HepG2 (cell line): ENCODE data around the gene CDKN3. TPM values are rescaled to one million over a fixed set of nuclear protein-coding genes. Genes with fewer than 3 reads are reported as not detected.
A peak's percentile ranks its signal among the peaks of the same experiment; 100 is the strongest.

Experiments used
- ARNTL ChIP-seq: sonication (generic); formaldehyde crosslinking; IDR thresholded peaks from 2 replicates; pipeline ENCODE4 v1.4.0; 2020; ENCODE audit warnings: mild to moderate bottlenecking, missing genetic modification reagents
- DBP ChIP-seq: sonication (generic); formaldehyde crosslinking; IDR thresholded peaks from 2 replicates; pipeline ENCODE4 v1.4.0; 2020; ENCODE audit warnings: missing genetic modification reagents; ENCODE audit errors: not compliant biosample characterization
- KLF16 ChIP-seq, 2 experiments: sonication (generic) in 1 of 2; formaldehyde crosslinking in 1 of 2; IDR thresholded peaks; 2 replicates each; pipeline versions ENCODE4 v1.6.1 to v1.8.0; 2016 to 2023; ENCODE audit warnings: missing genetic modification reagents in 2 of 2, missing compliant biosample characterization in 1 of 2
- KLF9 ChIP-seq: IDR thresholded peaks from 2 replicates; pipeline ENCODE4 v1.6.1; 2016; ENCODE audit warnings: low read depth
- KMT2A ChIP-seq: sonication (generic); formaldehyde crosslinking; IDR thresholded peaks from 2 replicates; pipeline ENCODE4 v1.4.0; 2020; ENCODE audit warnings: missing genetic modification reagents
- MAF1 ChIP-seq: sonication (generic); formaldehyde crosslinking; IDR thresholded peaks from 2 replicates; pipeline ENCODE4 v1.5.0; 2020; ENCODE audit warnings: missing genetic modification reagents, borderline replicate concordance
- MYC ChIP-seq: sonication (generic); formaldehyde crosslinking; IDR thresholded peaks from 2 replicates; pipeline ENCODE4 v1.9.0; 2021; ENCODE audit warnings: missing genetic modification reagents, borderline replicate concordance
- PBX3 ChIP-seq: sonication (generic); formaldehyde crosslinking; IDR thresholded peaks from 2 replicates; pipeline ENCODE4 v1.8.1; 2023; ENCODE audit warnings: missing genetic modification reagents, inconsistent platforms, borderline replicate concordance
- PRDM4 ChIP-seq: sonication (generic); formaldehyde crosslinking; IDR thresholded peaks from 2 replicates; pipeline ENCODE4 v1.9.0; 2021; ENCODE audit warnings: missing genetic modification reagents, borderline replicate concordance
- PRMT3 ChIP-seq: sonication (generic); formaldehyde crosslinking; IDR thresholded peaks from 2 replicates; pipeline ENCODE4 v1.8.1; 2022; ENCODE audit warnings: low read depth, mild to moderate bottlenecking, moderate library complexity, missing genetic modification reagents, borderline replicate concordance
- REXO4 ChIP-seq: sonication (generic); formaldehyde crosslinking; IDR thresholded peaks from 2 replicates; pipeline ENCODE4 v1.8.0; 2022; ENCODE audit warnings: missing genetic modification reagents, mild to moderate bottlenecking, borderline replicate concordance
- SAFB2 ChIP-seq: sonication (generic); formaldehyde crosslinking; IDR thresholded peaks from 2 replicates; pipeline ENCODE4 v1.5.1; 2020; ENCODE audit warnings: missing genetic modification reagents, low read depth, mild to moderate bottlenecking, borderline replicate concordance
- TFAP4 ChIP-seq: sonication (generic); IDR thresholded peaks from 2 replicates; pipeline ENCODE4 v1.6.1; 2016; ENCODE audit warnings: low read depth, borderline replicate concordance
- ZBTB34 ChIP-seq: sonication (generic); formaldehyde crosslinking; IDR thresholded peaks from 2 replicates; pipeline ENCODE4 v1.8.0; 2022; ENCODE audit warnings: mild to moderate bottlenecking, missing genetic modification reagents
- ZFP36L2 ChIP-seq: sonication (generic); formaldehyde crosslinking; IDR thresholded peaks from 2 replicates; pipeline ENCODE4 v1.4.0; 2020; ENCODE audit warnings: missing genetic modification reagents
- ZIK1 ChIP-seq: sonication (generic); formaldehyde crosslinking; IDR thresholded peaks from 2 replicates; pipeline ENCODE4 v1.5.0; 2020; ENCODE audit warnings: mild to moderate bottlenecking, low read depth, missing genetic modification reagents, borderline replicate concordance
- ZNF230 ChIP-seq: sonication (generic); formaldehyde crosslinking; IDR thresholded peaks from 2 replicates; pipeline ENCODE4 v1.4.0; 2020; ENCODE audit warnings: mild to moderate bottlenecking, missing genetic modification reagents
- ZNF331 ChIP-seq: sonication (generic); formaldehyde crosslinking; IDR thresholded peaks from 2 replicates; pipeline ENCODE4 v1.4.0; 2020; ENCODE audit warnings: missing genetic modification reagents
- ZNF44 ChIP-seq: sonication (generic); formaldehyde crosslinking; IDR thresholded peaks from 2 replicates; pipeline ENCODE4 v1.5.1; 2020; ENCODE audit warnings: mild to moderate bottlenecking, missing genetic modification reagents
- ZNF704 ChIP-seq: sonication (generic); formaldehyde crosslinking; IDR thresholded peaks from 2 replicates; pipeline ENCODE4 v1.8.1; 2023; ENCODE audit warnings: mild to moderate bottlenecking, inconsistent platforms, moderate library complexity, missing genetic modification reagents, borderline replicate concordance
- polyA plus RNA-seq, 8 experiments: library from polyadenylated mRNA; depleted of rRNA in 3 of 8; stranded (reverse) in 7 of 8; unstranded in 1 of 8; fragments of >200 nt; fragmentation: Illumina TruSeq in 4 of 8; extraction: Trizol in 4 of 8; gene quantifications; 2 replicates each; pipeline versions ENCODE4 v1.2.1 to v1.2.3, GENCODE V29; 2011 to 2016; ENCODE audit warnings: low read depth in 4 of 8, missing spikeins in 1 of 8, mixed read lengths in 1 of 8; ENCODE audit not compliant: insufficient read depth in 1 of 8
- total RNA-seq, 5 experiments: library from RNA; depleted of rRNA; stranded (reverse); fragments of >200 nt; fragmentation: Illumina TruSeq; extraction: Trizol; gene quantifications; 2 replicates each; pipeline ENCODE4 v1.2.3, GENCODE V29; 2016; ENCODE audit warnings: low read depth in 1 of 5

The CDKN3 gene
- total and polyA plus RNA-seq, 2 of the 13 experiments (the other 11 are each of a cell fraction or from before 2014, with no cell fraction given), result 63.0 to 88.9 TPM

GRCh38 chr14:54440476-54440872 is 43.7 kb downstream of the CDKN3 start (continued):
- TF ChIP-seq ZNF230 (CRISPR knock-in tag), result no peak
- TF ChIP-seq KMT2A (CRISPR knock-in tag), result peak; percentile 13; the same call in 1 of the 2 replicates
- TF ChIP-seq PRDM4 (CRISPR knock-in tag), result no peak
- TF ChIP-seq PBX3 (CRISPR knock-in tag), result no peak
- no peak for TF ChIP-seq ZNF331
- TF ChIP-seq KLF9 (CRISPR knock-in tag), result 0 out of 2 replicates have a peak, but pooled peaks have one; percentile 10
- TF ChIP-seq DBP (CRISPR knock-in tag), result no peak
- no peak for TF ChIP-seq MYC (CRISPR knock-in tag)
- TF ChIP-seq ZNF44 (CRISPR knock-in tag), result no peak
- no peak for TF ChIP-seq PRMT3
- TF ChIP-seq ZFP36L2, result no peak
- no peak for TF ChIP-seq ZIK1 (CRISPR knock-in tag)
- TF ChIP-seq MAF1 (CRISPR knock-in tag), result no peak
- no peak for TF ChIP-seq SAFB2 (CRISPR knock-in tag)
- no peak for TF ChIP-seq REXO4
- 0 out of 4 replicates have a peak, but pooled peaks of 1 of the 2 experiments have one; percentile 12 for TF ChIP-seq KLF16 (CRISPR knock-in tag; IDR thresholded peaks at IDR 0.05)
- TF ChIP-seq ZNF704, result no peak
- TF ChIP-seq ZBTB34 (CRISPR knock-in tag), result no peak
- TF ChIP-seq TFAP4, result no peak
- 0 out of 2 replicates have a peak, but pooled peaks have one; percentile 11 for TF ChIP-seq ARNTL
